ENCODE results near the gene ST3GAL4.
A peak's percentile ranks its signal among the peaks of the same experiment; 100 is the strongest.

ST3GAL4 gene

DNA sequence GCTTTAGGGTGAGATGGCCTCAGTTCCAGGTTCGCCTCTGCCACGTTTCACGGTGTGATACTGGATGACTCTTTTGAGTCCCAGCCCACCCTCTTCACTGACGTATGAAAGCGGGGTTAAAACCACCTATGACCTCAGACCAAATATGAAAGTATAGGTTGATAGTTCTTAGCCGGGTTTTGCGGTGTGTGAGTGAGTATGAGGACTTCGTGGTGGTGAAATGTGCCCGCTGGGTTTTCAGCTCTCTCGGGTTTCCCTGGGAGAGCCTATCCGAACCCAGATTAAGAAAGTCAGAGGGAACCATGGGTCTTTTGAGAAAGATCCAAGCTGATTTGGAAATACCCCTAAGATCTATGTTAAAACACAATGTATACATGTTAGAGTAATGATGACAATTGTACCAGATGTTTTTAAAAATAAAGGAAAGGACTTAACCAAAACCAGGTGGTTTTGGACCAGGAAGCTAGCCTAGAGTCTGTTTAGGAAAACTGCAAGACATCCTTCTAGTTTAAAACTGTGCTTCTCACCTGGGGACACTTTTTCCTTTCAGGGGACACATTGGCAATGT is 25.8 kb upstream of the ST3GAL4 start:
- no peak for DNase-seq (ENCODE audit: low spot score)

DNA sequence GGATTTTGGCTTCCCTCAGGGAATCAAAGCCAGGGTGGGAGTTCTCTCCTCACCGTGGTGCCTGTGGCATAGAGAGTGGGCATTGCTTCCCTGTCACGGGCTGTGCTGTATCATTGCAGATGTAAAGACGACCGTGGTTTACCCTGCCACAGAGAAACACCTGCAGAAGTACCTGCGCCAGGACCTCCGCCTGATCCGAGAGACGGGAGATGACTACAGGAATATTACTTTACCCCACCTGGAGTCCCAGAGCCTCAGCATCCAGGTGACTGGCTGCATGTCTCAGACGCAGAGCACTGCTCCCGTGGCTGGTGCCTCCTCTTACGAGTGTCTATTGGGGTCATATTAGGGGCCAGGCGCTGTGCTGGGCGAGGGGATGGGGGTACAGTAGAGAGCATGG is 24.2 kb upstream of the ST3GAL4 start:
- no peak for DNase-seq (ENCODE audit: low spot score)

DNA sequence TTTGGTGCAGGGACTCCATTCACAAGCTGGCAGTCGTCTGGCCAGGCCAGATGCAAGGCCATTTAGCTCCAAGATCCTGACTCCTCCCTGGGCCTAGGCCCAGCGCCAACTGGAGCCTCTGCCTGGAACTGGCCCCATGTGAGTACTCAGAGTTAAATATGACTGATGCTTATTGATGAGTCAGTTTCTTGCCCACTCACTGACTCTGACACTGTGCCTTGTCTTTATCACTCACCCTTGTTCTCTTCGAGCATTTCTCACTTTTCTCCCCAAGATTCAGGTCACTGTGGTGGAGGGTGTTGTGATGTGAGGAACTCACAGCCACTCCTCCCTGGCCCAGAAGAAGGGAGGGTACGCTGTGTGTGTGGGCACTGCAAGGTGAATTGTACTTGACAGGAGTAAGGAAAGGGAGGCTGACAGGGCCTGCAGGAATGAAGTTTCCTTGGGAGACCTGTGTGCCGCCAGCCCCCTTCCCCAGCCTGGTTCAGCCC is 23.2 kb upstream of the ST3GAL4 start:
- DNase-seq (ENCODE audit: low spot score) = no peak

DNA sequence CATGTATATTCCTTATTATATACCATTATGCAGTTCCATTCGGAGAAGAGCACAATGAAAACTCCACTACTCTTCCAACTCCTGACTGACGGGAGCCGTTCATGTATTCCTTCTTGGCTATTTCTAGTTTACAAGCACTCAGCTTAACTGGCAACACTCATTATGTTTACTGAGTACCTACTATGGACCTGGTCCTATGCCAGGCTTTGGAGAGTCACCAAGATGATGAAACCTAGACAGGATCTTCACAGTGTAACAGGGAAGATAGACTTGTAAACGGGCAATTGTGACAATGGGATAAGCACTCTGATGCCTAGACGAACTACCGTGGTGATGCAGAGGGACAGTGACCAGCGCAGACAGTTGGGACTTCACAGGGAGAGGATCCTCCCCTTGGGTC is 22.3 kb upstream of the ST3GAL4 start:
- no peak for DNase-seq (ENCODE audit: low spot score)

- DNase-seq (ENCODE audit: low spot score) = no peak
Observed at GRCh38 chr11:126334659-126335462, 20.6 kb upstream of the ST3GAL4 start.

- DNase-seq (ENCODE audit: low spot score) = no peak
Observed at GRCh38 chr11:126335463-126335760, 20.1 kb upstream of the ST3GAL4 start.

GRCh38 chr11:126336138-126336541 is 19.3 kb upstream of the ST3GAL4 start:
- DNase-seq (ENCODE audit: low spot score) = no peak

GRCh38 chr11:126336671-126337101 is 18.8 kb upstream of the ST3GAL4 start:
- no peak for DNase-seq (ENCODE audit: low spot score)

DNA sequence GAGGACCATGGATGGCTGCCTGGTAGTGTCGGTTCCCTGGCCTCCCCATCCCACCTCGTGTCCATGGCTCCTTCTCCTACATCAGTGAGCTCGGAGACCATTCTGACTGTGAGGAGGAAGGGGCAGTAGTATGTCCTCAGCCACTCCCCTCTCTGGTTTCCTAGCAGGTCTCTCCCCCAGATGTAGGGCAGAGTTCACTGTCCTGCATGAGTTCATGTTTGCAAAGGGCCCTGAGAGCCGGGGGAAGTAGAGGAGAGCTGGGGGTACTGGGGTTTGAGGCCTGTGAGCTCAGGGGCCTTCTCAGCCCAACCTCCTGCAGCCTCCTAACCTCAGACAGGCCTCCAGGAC is 18.4 kb upstream of the ST3GAL4 start:
- DNase-seq (ENCODE audit: low spot score) = no peak

DNA sequence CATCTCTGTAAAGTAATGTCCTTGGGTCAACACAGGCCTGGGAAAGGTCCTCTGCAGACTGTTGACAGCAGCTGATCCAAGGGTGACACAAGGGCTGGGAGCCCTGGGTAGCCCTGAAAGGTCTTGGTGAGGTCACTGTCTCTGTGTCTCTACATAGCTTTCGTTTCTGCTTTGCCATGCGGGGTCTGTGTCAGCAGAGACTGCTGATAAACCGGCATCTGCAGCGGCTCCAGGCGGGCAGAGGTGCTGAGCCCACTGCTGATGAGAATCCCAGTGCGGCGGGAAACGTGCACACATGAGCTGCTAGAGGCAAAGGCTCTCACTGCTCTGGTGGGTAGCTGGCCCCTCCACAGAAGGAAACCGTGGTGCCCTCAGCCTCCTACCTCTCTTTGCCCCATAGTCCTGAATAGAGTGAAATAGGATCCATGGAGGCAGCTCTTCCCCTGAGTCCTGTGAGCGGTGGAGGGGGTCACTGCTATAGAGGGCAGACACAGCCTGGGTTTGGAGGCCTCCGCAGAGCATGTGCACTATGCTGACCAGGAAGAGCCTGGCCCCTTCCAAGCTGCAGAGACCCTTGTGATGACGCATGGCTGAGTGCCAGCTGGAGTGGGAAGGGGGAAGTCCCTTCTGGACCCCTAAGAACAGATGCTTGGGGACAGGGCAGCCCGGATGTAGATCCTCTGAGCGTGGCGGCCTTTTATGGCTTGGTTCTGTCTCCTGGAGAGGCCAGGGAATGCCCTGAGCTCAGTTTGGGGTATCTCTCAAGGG is 17.8 kb upstream of the ST3GAL4 start:
- DNase-seq (ENCODE audit: low spot score) = peak; percentile 43

GRCh38 chr11:126338346-126339055 is 17.0 kb upstream of the ST3GAL4 start:
- DNase-seq (ENCODE audit: low spot score) = no peak

DNA sequence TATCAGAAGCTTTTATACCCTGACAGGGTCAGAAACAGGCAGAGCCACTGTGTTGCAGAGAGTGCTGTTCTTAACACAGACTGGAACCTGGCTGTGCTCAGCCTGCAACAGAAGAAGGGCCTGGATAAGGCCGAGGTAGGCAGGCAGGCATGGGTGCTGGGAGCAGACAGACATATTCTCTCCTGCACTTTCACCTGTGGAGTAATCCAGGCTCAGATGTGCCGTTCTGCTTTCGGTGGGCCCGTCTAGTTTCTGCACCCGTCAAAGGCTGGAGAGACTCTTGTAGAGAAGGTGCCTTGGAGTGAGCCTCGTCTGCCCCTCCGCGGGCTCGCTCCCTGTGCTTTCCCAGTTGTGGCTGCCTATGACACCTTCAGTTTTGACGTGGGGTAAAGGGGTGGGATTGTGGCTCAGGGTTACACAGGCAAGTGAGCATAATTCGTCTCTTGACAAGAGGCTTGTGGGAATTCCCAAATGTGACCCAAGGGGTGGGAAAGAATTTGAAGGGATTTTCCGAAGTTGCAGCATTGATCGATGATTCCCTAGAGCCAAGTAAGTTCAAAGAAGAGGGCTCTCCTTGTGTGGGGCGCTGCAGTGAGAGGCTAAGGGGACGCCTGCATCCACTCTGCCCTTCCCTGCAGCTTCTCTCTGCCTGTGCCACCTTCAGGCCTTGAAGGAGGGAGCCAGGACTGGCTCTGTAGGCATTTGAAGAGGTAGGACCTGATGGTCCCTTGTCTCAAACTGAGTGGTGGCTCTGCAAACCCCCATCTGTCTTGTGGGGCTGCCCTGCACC is 16.2 kb upstream of the ST3GAL4 start:
- no peak for DNase-seq (ENCODE audit: low spot score)

DNA sequence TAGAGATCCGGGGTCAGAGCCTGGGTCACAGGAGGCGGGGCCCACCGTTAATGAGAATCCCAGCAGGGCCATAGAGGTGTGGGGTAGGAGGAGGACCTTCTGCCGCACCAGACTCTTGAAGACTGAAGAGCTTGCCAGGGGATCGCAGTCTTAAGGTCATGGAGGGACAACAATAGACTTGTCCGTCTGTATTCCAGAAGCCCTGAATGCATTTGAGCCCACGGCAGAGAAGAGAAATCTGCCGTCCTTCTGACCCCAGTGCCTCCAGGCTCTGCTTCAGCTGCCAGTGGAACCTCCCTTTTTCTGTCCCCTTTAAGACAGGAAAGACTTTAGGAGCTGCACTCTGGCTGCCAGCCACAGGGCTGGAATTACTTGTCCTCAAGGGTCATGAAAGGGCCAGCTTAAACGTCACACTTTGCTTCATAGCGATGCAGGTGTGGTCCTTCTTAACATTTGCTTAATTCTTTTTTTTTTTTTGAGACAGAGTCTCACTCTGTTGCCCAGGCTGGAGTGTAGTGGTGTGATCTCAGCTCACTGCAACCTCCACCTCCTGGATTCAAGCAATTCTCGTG is 15.5 kb upstream of the ST3GAL4 start:
- no peak for DNase-seq (ENCODE audit: low spot score)

- DNase-seq (ENCODE audit: low spot score) = no peak
Observed at GRCh38 chr11:126340960-126341606, 14.4 kb upstream of the ST3GAL4 start.

DNA sequence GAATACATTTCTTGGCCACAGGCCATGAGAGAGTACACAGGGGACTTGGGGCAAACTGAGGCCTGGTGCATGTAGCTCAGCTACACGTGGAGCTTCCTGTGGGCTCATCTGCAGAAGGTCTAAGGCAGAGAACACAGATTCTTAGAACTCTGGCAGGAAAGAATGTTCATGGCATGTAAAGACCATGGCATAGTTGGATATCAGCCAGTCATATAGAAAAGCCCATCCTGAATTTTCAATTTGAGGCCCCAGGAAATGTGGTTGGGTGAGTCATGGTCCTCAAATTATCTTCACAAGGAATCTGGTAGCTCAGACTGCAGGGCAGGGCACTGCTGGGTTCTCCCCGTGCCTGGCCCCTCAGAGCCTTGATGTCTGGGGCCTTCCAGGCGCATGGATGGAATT is 13.7 kb upstream of the ST3GAL4 start:
- no peak for DNase-seq (ENCODE audit: low spot score)

- DNase-seq (ENCODE audit: low spot score) = no peak
Observed at GRCh38 chr11:126343051-126343450, 12.4 kb upstream of the ST3GAL4 start.

GRCh38 chr11:126344141-126345080 is 11.1 kb upstream of the ST3GAL4 start:
- DNase-seq (ENCODE audit: low spot score) = no peak

GRCh38 chr11:126345283-126345682 is 10.2 kb upstream of the ST3GAL4 start:
- no peak for DNase-seq (ENCODE audit: low spot score)

- DNase-seq (ENCODE audit: low spot score) = no peak
Observed at GRCh38 chr11:126345759-126346585, 9.5 kb upstream of the ST3GAL4 start.

Data from HuH-7.5 (cell line).